Stimulated activated CD8-positive, alpha-beta memory T cell treated with anti-CD3 and anti-CD28 coated beads, Interleukin-2, amount 100 ng/mL, for 1 hour (primary cell): ENCODE measurements around the gene BMP7.
"Not testable (repeated sequence)": the region's sequence is repeated elsewhere in the genome, so short reads cannot be mapped to it uniquely, and the experiment has no call there.

ENCODE experiments used
- DNase-seq, 2 donors: peaks; one replicate each; pipeline ENCODE4 v3.0.0-alpha.2; 2020; ENCODE audit warnings: low read depth in 2 of 2

Gene BMP7

DNA sequence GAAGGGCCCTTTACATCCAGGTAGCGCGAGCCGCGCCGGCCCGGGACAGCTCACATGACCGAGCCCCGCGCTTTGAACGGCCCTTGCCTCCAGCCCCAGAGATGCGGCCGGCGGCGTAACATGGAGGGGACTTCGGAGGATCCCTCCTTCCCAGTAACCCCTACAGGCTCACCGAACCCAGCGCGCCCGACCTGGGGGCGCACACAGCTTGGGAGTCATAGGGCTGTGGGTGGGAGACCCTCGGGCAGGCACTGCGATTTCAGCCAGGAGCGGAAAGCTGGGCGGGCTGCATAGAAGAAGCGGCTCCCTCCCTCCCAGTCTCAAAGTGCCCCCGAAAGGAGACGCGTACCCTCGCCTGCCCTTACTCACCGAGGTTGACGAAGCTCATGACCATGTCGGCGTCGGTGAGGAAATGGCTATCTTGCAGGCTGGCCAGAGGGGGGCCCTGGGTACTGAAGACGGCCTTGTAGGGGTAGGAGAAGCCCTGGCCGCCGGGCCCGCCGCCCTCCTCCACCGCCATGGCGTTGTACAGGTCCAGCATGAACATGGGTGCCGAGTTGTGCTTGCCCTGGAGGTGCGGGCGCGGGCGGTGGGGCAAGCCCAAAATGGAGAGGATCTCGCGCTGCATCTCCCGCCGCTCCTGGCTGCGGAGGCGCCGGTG lies 975 bp downstream of the BMP7 start:
- DNase-seq: no peak

GRCh38 chr20:57264908-57265335 lies 1.5 kb downstream of the BMP7 start:
- DNase-seq: not testable (repeated sequence)

DNA sequence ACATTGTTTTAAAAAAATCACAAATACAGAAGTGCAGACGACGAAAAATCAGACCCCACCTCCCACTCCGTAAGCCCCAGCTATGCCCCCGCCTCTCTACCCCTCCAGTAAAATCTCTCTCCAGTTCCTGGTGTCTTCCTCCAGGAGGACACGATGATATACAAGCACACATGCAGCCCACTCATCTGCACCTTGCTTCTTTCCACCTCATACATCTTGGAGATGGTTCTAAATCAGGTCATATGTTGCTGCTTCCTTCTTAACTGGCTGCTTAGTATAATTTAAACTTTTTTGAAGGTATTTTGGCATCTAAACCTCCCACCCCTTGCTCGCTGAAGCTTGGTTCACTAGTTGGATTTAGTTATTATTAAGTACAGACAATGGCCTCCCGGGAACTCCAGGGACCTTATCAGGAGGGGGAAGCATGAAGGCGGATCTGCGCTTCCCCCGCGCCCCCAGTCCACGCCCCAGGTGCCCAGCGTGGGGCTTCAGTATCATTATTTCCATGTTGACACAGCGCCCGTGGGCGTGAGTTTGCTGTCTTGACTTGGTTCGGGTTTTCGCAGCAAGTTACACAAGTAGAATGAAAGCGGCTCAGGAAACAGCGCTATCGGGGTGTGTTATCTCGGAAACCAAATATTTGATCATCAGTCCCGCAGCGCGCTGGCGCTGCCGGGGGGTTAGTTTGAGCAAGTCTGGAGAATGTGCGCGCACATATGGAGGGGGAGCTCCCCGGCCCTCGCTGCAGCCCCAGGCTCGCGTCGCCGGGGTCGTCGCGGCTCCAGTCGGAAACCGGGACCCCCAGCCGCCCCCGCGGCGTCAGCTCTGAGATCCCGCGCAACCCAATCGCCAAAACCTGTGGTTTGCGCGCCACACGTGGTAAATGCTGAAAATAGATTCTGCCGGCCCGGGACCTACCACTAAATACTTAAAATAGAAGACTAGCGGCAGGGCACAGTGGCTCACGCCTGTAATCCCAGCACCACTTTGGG lies 2.3 kb downstream of the BMP7 start:
- no peak for DNase-seq

DNA sequence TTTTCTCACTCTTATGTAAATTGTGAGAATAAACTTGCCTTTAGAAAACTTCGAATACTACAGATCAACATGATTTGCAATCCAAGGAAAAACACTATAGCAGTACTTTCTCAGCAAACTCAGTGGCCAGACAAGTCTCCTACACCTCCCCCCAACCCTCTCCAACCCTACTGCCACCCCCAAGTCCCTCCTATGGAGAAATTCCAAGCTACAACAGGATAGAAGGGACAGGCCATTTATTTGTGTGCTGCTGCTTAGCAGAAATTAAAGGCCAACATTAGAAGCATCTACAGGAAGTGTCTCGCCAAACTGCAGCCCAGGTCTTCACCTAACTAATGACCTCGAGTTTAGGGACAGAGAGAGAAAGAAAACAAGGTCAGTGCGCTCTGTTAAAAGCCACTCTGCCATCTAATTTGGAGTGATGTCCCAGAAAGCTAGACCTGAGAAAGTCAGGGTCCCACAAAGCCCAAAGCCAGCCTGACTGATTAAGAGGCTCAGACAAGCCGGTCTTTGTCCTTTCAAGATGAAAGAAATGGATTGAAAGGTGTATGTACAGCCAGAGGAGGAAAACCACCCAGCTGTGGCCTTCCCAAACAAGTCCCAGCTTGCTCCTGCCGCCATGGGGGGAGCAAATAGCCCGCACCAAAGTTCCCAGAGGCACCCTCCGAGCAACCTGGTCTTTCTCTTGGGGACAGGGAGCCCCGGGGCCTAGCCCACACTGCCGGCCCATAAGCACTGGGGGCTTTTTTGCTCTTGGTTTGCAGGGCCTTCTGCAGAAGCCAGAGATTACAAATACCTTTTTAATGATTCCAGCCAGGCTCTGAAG lies 3.4 kb downstream of the BMP7 start:
- DNase-seq: no peak

GRCh38 chr20:57262301-57262700 lies 4.1 kb downstream of the BMP7 start:
- no peak for DNase-seq

DNA sequence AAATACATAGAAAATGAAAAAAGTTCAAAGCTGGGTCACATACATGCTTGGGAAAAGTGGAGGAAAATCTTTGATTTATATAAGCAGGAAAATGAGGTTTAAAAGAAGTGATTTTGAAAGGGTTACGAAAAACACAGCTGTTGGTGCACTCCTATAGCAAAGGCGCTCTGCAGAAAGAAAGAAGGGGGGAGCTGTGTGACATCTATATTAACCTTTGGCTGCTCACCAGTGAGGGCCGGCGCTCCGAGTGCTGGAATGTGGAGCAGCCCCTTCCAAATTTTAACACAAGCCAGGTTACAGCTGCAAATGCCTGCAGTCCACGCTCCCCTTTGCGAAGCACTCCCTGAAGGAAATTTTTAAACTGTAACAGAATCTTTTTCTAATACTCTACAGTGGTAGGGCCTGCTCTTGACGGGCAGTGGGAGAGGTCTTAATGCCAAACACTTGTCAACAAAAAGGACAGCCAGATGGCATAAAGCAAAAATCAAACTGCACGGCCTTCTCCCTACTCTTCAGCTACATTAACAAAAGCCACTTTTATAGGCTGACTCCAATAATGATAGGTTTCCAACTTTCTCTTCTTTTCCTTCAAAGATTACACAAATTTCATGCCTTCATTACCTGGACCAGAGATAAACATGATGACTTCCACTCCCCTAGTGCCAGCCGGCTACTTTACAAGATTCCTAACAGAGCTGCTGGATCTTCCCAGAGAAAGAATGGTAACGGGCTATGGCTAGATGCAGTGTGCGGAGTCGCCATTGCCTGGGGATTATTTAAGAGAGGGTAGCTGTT lies 4.8 kb downstream of the BMP7 start:
- DNase-seq: no peak

DNA sequence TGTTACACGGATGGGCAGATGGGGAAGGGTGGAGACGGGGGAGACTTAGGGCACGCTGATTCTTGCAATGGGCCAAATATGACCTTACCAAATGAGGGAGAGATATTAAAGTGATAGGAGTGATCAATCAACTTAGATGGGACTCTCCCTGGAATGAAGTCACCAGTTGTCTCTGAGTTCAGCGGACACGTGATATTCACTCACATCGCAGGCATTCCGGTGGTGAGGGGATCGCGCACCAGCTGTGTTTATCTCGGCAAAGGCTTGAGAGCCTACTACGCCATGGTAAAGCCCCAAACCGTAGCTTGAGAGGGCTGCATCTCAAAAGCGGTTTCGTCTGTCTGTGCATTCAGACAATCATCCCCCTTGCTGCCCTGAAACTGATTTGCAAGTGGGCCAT lies 5.5 kb downstream of the BMP7 start:
- no peak for DNase-seq

DNA sequence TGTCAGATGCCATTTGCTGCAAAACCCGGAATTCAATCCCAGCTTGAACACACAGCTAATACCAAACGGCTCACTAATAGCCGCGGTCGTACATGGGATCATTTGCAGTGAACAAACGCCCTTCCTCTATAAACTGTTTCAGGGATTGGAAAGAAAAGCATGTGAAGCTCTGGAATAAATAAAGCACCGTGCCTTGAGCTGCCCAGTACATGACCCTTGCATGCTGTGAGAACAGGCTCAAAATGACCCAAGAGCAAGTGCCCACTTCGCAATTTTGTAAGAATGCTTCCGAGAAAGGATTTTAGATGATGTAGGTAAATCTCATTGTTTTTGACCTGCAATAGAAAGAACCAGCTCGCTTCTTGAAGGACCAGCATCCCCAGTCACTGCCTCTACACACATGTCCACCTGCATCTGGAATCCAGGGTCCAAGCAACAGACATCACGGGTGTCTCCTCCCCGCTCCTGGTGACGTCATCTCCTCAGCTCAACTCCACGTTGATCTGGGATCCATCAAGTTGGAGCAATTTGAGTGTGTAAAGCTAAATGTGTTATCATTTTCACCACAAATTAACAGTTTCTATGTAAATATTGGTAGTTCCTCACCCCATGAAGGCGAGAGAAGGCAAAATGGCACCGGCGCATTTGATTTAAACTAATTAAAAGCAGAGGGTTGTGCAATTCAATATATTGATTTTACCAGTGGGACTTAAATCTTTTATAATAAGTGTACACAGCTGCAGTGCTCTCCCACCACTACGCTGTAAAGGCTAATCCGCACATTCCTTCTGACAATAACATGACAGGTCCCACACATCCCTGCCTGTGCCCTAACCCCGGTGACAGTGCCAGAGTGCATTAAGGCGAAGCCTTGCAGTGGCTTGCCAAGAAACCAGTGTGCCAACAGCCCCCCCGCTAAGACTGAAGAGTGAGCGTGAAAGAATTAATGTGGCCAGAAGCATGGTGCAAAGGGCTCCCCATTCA lies 6.2 kb downstream of the BMP7 start:
- no peak for DNase-seq

GRCh38 chr20:57259121-57259937 lies 7.1 kb downstream of the BMP7 start:
- no peak for DNase-seq

DNA sequence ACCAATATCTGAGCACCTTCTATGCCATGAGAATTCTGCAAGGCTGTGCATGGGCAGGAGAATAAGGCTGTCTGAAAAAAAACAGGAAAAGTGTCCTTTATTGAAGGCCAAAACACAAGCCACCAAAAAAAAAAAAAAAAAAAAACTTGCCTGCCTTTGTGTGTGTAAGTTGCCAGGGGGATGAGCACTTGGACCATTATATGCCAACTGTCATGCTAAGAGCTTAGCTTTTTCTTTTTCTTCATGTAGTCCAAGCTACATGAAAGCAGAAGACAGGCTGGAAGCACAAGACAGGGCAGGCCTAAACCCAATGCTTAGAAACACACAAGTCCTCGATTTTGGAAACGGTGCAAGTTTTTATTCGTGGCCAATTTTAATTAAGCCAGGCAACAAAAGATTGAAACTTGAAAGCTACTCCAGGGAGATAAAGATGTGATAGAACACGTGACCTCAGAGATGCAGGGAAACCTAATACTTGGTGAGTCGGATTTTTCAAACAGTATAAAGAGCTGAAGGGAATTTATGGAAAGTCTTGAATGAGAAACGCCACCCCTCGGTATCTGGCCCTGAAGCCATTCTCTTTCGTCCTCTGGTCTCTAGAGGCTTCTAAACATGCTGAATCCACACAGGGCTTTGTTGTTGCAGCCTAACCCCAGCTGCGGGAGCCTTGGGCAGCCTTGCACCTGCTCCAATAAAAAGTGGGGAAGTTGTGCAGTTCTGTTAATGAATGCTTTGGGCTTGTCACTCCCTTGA lies 8.6 kb downstream of the BMP7 start:
- no peak for DNase-seq

GRCh38 chr20:57256908-57257307 lies 9.5 kb downstream of the BMP7 start:
- DNase-seq: no peak

GRCh38 chr20:57256205-57256604 lies 10.2 kb downstream of the BMP7 start:
- DNase-seq: no peak

DNA sequence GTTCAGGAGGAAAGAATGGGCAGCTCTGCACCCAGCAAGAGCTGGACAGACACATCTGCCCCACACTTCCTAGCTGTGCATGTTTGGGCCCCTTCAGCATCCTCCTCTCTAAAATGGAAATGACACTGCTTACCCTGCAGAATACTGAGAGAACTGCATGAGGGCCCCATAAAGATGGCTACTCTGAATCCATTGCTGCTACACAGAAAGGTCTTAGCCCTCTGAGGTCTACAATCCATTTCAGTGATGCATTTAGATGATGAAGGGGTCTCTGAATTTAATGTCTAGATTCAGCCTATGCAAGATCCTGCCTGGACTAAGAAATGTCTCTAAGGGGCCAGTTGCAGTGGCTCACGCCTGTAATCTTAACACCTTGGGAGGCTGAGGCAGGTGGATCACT lies 11.3 kb downstream of the BMP7 start:
- DNase-seq: no peak

DNA sequence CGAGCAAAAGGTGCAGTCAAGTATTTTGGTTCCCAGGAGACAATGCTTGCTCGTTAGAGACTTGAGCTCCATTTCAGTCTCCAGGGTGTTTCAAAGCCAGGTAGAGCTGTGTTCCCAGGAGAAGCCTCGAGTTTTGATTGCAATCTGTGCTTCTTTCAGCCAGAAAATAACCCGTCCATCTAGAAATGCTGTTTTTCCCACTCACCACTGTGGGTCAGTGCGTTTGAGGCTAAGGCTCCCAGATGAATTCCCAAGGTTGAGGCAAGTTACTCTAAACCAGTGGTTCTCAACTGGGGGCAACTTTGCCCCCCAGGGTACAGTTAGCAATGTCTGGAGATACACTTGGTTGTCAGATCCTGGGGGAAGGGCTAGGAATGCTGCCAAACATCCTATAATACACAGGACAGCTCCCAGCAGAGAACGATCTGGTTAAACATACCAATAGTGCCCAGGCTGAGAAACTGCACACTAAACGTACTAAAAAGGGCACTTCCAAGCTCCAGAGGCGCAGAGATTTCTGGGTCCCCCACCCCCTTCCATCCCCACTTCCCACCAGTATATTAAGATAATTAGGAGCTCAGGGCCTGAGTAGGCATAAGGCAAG lies 13.8 kb downstream of the BMP7 start:
- no peak for DNase-seq

DNA sequence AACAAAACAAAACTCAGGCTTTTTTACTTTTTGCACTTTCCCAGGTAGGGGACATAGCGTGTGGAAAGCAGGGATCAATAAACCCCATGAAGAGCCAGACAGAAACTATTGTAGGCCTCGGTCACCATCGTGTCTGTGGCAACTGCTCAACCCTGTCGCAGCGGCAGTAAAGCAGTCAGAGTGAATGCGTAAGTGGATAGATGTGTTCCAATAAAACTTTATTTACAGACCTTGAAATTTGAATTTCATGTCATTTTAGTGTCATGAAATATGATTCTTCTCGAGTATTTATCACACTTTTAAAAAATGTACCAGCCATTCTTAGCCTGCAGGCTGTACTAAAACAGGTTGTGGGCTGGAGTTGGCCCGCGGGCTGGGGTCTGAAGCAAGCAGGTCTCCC lies 14.5 kb downstream of the BMP7 start:
- DNase-seq: no peak

DNA sequence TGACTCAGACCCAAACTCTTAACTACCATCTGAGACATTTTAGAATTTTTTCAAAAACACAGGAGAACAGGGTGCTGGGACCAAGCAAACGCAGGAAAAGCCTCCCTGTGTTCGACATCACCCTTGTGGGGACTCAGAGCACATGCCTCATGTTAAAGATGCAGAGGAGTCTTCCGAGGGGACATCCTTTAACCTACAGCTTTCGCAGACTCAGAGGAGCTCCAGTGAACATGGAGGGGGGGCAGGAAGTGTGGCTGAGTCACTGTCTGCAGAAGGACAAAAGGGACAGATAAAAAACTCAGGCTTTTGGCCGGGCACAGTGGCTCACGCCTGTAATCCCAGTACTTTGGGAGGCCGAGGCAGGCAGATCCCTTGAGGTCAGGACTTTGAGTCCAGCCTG lies 15.1 kb downstream of the BMP7 start:
- no peak for DNase-seq

DNA sequence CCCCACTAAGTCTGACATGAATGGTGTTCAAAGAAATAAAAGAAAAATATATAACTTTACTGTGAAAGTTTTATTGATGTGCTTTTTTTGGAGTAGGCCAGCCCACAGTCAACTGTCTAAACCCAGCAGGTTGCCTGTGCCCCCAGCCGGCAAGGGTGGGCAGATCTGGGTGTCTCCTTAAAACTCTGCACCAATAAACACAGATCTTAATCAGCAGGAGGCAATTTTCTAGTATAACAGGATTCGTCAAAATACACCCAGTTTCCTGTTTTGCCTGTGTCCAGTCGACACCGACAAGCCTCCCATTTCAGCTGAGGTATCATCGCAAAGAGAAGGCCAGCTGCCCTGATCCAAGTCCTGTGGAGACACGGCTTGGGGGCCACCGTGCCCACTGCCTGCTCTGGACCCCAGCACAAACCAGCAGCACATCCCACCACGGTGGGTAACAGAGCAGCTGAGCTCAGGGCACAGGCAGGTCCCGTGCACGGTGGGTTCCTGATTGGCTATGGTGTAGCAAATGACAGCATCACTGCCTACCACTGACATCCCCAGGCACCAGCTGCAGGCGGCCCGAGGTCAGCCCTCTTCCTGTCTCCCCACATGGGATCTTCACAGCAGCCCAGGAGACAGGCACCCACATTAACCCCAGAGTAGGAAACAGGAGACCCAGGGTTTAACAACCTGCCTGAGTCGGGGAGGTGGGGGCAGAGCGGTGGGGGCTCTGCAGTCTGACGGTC lies 15.7 kb downstream of the BMP7 start:
- no peak for DNase-seq
